ENCODE measurements around the gene BRSK2.

BRSK2 gene

GRCh38 chr11:1454576-1454975 is 64.8 kb downstream of the BRSK2 start:
- DNase-seq (ENCODE audit: low spot score) = no peak

- no peak for DNase-seq (ENCODE audit: low spot score)
These were observed 65.5 kb downstream of the BRSK2 start for GRCh38 chr11:1455032-1455762.

- no peak for DNase-seq (ENCODE audit: low spot score)
These were observed 66.0 kb downstream of the BRSK2 start for GRCh38 chr11:1455763-1456060.

- DNase-seq (ENCODE audit: low spot score) = no peak
These were observed 66.4 kb downstream of the BRSK2 start for GRCh38 chr11:1456176-1456575.

DNA sequence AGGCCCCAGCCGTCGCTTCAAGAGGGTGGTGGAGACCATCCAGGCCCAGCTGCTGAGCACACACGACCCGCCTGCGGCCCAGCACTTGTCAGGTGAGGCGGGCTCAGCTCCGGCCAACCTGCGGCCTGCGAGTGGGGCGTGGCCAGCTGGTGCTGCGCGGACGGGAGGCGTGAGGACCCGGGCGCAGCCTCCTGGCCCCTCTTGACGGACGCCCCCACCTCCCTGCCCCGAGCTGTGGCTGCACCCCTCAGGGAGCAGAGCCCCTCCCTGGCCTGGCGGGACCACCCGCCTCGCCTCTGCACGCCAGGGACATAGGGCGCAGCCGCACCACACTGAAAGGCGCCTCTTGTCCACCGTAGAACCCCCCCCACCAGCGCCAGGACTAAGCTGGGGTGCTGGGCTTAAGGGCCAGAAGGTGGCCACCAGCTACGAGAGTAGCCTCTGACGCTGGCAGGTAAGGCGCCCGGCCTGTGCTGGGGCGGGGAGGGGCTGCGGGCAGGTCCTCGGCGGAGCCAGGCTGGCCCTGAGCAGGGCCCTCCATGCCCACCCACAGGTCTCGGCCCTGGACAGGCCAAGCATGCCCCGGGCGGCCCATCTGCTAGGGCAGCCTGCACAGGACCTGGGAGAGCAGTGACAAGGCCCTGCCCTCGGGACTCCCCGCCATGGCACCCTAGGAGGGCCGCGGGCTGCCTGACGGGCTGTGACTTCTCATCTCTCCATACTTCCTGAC is 67.0 kb downstream of the BRSK2 start:
- DNase-seq (ENCODE audit: low spot score) = no peak

DNA sequence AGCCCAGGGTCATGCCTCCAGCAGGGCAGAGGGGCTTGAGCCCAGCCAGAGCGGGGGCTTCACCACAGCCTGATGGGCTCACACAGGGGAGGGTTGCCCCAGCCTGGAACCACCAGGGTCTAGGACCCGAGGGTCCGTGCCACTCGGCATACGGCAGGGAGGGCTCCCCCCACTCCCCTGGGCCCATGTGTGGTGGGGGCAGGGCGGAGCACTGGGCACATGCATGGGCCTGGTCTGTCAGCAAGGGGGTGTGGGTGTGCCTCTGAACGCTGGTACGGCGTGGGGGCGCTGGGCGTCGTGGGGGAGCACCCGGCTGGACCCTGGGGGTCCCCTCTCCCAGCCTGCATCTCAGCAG is 67.6 kb downstream of the BRSK2 start:
- no peak for DNase-seq (ENCODE audit: low spot score)

GRCh38 chr11:1457856-1458255 is 68.1 kb downstream of the BRSK2 start:
- no peak for DNase-seq (ENCODE audit: low spot score)

DNA sequence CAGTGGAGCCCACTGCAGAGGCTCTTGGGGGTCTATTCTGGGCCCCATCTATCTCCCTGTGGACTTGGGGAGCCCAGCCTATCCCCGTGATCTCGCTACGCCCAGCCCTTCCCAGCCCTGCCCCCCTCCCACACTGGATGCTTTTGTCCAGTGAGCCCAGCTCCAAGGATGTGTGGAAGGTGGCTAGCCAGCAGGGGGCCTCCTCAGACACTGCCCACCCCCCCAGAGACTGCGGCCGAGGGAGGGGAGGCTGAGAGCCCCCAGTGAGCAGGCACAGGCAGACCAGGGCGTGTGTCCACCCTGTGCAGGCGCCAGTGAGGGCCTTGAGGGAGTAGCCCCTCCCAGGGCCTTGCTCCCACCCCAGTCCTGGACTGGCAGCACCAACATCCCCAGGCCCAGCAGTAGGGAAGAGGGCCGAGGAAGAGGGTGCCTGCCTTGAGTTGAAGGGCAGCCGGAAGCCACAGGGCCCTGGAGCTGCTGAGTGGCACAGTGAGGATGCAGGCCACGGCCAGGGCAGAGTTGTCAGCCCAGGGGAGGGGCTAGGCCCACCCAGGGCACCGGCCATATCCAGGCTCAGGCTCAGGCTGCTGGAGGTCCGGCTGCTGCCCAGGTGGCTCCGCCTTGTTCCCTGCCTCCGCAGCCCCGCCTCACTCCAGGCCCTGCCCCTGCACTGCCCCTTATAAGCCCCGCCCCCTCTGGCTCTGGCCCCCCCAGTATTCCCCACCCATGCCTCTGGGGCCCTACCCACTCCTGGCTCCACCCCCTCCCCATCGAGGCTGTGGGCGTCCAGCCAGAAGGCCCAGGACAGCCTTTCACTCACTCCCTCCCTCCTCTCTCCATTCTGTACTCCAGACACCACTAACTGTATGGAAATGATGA is 68.8 kb downstream of the BRSK2 start:
- no peak for DNase-seq (ENCODE audit: low spot score)

DNA sequence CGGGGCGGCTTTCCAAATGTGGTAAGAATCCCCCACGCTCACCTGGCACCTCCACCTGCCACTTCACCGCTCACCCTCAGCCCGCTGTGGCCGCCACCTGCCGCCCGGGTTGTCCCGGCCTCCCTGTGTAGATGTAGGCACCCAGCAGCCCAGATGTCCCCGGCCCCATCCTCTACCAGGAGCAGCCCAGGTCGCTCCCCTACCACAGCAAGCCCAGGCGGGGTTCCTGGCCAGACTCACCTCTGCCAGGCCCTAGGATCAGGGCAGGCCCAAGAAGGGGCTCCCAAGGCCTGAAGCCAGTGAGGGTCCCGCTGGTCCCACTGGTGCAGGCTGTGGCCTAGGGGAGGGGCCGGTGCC is 69.5 kb downstream of the BRSK2 start:
- no peak for DNase-seq (ENCODE audit: low spot score)

DNA sequence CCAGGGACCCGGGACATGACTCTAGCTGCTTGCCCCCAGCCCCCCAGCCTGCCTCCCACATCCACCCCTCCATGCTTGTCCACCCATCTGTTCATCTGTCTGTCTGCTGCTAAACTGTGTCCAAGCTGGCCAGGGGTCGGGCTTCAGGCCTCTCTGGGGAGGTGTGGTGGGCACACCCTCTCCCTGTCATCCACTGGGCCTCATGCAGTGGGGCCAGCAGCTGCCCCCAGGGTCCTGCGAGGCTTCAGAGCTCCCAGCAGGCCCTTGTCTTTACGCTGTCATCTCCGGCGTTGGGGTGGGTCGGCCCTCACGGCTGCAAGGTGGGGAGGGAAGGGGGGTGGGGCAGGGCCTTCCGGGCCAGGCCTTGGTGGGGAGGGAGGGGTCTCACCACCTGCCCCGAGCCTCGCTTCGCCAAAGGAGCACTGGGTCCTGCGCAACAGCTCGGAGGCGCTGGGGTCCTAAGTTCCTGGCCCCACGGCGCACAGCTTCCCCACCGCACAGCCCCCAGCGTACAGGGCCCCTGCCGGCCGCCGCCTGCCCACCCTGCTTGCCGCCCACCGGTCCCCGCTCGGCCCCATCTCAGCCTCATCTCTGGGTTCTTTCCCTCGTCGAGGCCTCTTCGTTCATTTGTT is 70.1 kb downstream of the BRSK2 start:
- no peak for DNase-seq (ENCODE audit: low spot score)

- no peak for DNase-seq (ENCODE audit: low spot score)
These were observed 70.8 kb downstream of the BRSK2 start for GRCh38 chr11:1460396-1460985.

DNA sequence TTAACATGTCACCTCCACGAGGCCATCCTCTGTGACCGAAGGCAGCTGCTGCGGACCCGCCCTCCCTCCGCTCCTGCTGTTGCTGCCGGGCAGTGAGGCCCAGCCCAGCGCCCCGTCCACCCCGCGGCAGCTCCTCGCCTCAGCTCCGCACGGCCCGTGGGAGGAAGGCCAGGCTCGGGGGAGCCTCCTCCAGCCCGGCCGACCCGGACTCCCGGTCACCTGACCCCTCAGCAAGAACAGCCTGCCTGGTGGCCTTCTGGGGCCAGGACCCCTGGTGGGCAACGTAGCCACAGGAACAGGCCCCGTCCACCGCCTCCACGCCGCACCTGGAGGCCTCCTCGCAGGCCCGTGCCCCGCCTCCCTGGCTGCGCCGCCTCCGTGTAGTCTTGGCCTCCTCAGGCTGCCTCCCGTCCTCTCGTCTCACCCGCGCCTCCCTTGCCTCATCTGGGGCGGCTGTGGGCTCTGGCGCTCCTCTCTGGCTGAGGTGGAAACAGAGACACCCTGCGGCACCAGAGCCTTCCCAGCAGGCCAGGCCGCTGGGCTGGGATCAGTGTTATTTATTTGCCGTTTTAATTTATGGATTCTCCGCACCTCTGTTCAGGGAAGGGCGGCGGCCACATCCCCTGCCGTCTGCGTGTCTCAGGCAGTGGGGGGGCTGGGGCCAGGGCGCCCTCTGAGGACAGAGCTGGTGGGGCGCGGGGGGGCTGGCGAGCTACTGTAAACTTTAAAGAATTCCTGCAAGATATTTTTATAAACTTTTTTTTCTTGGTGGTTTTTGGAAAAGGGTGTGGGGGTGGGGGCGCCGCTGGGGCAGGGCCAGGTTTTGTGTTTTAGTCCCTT is 71.5 kb downstream of the BRSK2 start:
- no peak for DNase-seq (ENCODE audit: low spot score)

- no peak for DNase-seq (ENCODE audit: low spot score)
These were observed 72.3 kb downstream of the BRSK2 start for GRCh38 chr11:1461826-1462697.

DNA sequence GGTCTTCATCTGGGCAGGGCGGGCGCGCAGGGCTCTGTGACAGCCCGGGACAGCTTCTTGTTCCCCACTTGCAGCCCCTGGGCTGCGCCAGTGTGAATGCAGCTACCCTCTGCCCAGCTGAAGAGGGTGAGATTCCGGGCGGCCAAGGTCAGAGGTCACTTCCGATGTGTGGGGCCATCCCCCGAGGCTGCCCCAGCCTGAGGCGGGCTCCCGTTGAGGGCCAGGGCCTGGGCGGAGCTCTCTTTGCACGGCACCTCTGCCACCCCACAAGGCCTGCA is 72.9 kb downstream of the BRSK2 start:
- DNase-seq (ENCODE audit: low spot score) = no peak

DNA sequence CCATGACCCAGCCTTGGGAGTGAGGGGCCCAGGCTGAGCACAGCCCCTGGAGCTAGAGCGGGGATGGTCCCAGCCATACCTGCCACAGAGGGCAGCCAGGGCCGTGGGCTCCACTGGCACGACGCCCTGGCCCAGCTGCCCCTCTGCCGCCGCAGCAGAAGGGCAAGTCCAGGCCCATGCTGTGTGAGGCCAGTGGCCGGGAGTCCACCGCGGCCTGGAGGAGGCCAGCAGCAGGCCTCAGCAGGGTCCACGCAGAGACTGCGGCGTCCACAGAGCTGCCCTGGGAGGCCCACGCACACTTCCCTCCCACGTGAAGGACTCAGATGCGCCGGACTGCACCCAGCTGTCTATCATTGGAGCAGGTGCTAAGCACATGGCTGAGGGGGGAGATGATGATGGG is 73.3 kb downstream of the BRSK2 start:
- no peak for DNase-seq (ENCODE audit: low spot score)

GRCh38 chr11:1466784-1467183 is 77.0 kb downstream of the BRSK2 start:
- no peak for DNase-seq (ENCODE audit: low spot score)

- no peak for DNase-seq (ENCODE audit: low spot score)
These were observed 77.5 kb downstream of the BRSK2 start for GRCh38 chr11:1467270-1467669.

DNA sequence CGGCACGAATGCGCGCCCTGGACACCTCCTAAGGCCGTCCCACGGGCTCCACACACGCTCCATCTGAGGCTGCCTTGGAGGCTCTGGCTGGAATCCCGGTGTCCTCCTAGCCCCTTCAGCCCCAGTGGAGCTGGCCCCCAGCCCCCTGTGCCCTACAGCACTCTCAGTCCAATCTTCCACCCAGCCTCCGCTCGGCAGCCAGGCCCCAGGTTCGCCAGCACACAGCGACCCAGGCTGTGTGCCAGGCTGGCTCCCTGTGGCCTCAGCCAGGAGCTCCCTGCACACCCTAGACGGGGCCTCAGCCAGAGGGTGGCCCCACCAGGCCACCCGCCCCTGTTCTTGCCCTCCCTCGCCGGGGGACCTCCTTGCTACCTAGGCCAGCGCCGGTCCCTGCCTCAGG is 78.3 kb downstream of the BRSK2 start:
- no peak for DNase-seq (ENCODE audit: low spot score)

DNA sequence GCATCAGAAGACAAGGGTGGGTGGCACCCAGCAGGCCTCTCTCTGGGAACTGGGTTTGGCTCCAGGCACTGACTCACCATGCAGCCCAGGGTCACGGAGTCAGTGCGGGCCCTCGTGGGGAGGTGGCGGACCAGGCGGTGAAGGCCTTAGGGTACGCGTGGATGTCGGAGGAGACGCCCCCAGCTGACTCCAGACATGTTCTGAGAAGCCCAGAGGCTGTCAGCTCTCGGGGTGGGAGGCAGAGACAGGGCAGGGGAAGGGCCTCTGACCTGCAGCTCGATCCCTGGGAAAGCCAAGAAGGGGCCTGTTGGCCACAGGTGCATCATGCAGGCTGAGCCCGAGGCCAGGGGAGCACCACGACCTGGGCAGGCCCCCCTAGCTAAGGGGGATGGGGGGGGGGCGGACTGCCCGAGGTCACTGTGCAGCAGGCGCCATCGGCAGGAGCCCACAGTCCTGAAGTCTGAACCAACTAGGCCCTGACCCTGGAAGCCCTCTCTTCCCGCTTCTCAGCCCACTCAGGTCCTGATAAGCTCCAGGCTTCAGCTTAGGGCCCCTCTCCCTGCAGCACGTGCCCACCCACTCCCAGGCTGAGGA is 78.8 kb downstream of the BRSK2 start:
- no peak for DNase-seq (ENCODE audit: low spot score)

DNA sequence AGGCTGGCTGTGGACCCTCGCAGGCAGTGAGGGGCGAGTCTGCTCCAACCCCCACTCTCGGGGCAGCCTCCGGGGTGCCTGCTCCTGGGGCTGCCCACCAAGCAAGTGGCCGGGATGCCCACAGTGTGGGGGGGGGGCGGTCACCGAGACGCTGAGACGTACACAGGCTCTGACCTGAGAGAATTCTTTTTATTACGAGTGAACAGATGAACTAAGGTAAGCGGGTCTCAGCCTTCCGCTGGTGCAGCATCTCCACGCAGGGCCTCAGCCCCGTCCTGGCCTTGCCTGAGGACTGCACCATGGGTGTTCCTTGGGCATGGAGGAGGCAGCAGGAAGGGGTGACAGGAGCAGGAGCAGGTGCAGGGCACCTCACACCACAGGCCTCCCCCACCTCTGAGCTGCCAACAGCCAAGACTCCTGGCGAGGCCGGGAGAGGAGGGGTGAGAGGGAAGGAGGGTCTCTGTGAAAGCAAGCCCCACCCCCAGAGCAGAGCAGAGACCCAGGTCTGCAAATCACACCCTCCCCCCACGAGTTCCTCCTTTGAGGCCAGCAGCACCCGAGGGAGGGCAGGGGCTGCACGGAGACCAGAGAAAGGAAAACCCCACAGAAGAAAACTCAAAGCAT is 79.7 kb downstream of the BRSK2 start:
- DNase-seq (ENCODE audit: low spot score) = no peak

All from hematopoietic multipotent progenitor cell treated with erythropoietin and hydrocortisone succinate and interleukin-3 and kit ligand, for 17 days (in vitro differentiated cells).